Breast epithelium (tissue), 3 donors: ENCODE measurements around the gene TESK2.

ENCODE experiments used
- CTCF ChIP-seq, 3 donors: fragments of 450-650 bp; IDR thresholded peaks; one replicate each; pipeline ENCODE4 v1.5.1; 2016 to 2017; ENCODE audit warnings: antibody characterized with exemption in 3 of 3, mild to moderate bottlenecking in 3 of 3, moderate library complexity in 3 of 3
- POLR2A ChIP-seq: fragments of 450-650 bp; IDR thresholded peaks from one replicate; pipeline ENCODE4 v1.6.1; 2016; ENCODE audit warnings: antibody characterized with exemption, mild to moderate bottlenecking, moderate library complexity

GRCh38 chr1:45530632-45531135 is 39.7 kb upstream of the TESK2 start:
- no peak for TF ChIP-seq POLR2A
- TF ChIP-seq CTCF (IDR thresholded peaks at IDR 0.05): no peak
